Astrocyte (in vitro differentiated cells and primary cell): Measurements from ENCODE around the gene TESK2. TPM values are rescaled to one million over a fixed set of nuclear protein-coding genes. Genes with fewer than 3 reads are reported as not detected.

Source experiments
- DNase-seq: peaks from one replicate; pipeline ENCODE4 v3.0.0-alpha.2; 2010; ENCODE audit warnings: low read depth
- FAIRE-seq: peaks from 2 replicates; lab custom pipeline; 2011; peaks lifted over from hg19 to GRCh38; lab: Jason Lieb, UNC
- H2AFZ ChIP-seq: 2 replicates; pipeline ENCODE4 v1.6.0; 2012; ENCODE audit warnings: low read depth, low read length, inconsistent platforms
- H3K27ac ChIP-seq: 2 replicates; pipeline ENCODE4 v1.5.1; 2011; ENCODE audit warnings: low read depth, low read length, inconsistent platforms
- H3K27me3 ChIP-seq: 2 replicates; pipeline ENCODE4 v1.6.0; 2011; ENCODE audit warnings: low read length, inconsistent platforms; ENCODE audit not compliant: insufficient read depth
- H3K36me3 ChIP-seq: 2 replicates; pipeline ENCODE4 v1.5.1; 2011; ENCODE audit warnings: low read length, inconsistent platforms; ENCODE audit not compliant: insufficient read depth
- H3K4me1 ChIP-seq: 2 replicates; pipeline ENCODE4 v1.5.1; 2011; ENCODE audit warnings: low read length, inconsistent platforms; ENCODE audit not compliant: insufficient read depth
- H3K4me2 ChIP-seq: 2 replicates; pipeline ENCODE4 v1.6.0; 2012; ENCODE audit warnings: low read length, inconsistent platforms
- H3K4me3 ChIP-seq: 2 replicates; pipeline ENCODE4 v1.5.1; 2011; ENCODE audit warnings: low read depth, mild to moderate bottlenecking, low read length, inconsistent platforms; ENCODE audit not compliant: insufficient read depth
- H3K79me2 ChIP-seq: 2 replicates; pipeline ENCODE4 v1.6.0; 2012; ENCODE audit warnings: mild to moderate bottlenecking, low read length, inconsistent platforms; ENCODE audit not compliant: insufficient read depth
- H3K9ac ChIP-seq: 2 replicates; pipeline ENCODE4 v1.6.0; 2012; ENCODE audit warnings: mild to moderate bottlenecking, low read length, inconsistent platforms
- H3K9me3 ChIP-seq: 2 replicates; pipeline ENCODE4 v1.5.1; 2012; ENCODE audit warnings: low read depth, mild to moderate bottlenecking, low read length, inconsistent platforms; ENCODE audit not compliant: insufficient read depth
- H4K20me1 ChIP-seq: 2 replicates; pipeline ENCODE4 v1.6.0; 2012; ENCODE audit warnings: low read length, inconsistent platforms; ENCODE audit not compliant: insufficient read depth
- H3K27ac Mint-ChIP-seq: one replicate; pipeline ENCODE4 v1.8.0; 2021; ENCODE audit warnings: mild to moderate bottlenecking, mixed read lengths; ENCODE audit not compliant: unreplicated experiment
- H3K27me3 Mint-ChIP-seq: one replicate; pipeline ENCODE4 v1.8.0; 2021; ENCODE audit warnings: low read depth, mixed read lengths; ENCODE audit not compliant: unreplicated experiment
- H3K36me3 Mint-ChIP-seq: one replicate; pipeline ENCODE4 v1.8.0; 2021; ENCODE audit warnings: low read depth, mixed read lengths; ENCODE audit not compliant: unreplicated experiment
- H3K4me1 Mint-ChIP-seq: one replicate; pipeline ENCODE4 v1.8.0; 2021; ENCODE audit warnings: low read depth, mixed read lengths; ENCODE audit not compliant: unreplicated experiment
- H3K4me3 Mint-ChIP-seq: one replicate; pipeline ENCODE4 v1.8.0; 2021; ENCODE audit warnings: mild to moderate bottlenecking, moderate library complexity, mixed read lengths; ENCODE audit not compliant: unreplicated experiment
- H3K9me3 Mint-ChIP-seq: one replicate; pipeline ENCODE4 v1.8.0; 2021; ENCODE audit warnings: mild to moderate bottlenecking, mixed read lengths; ENCODE audit not compliant: unreplicated experiment
- EZH2 ChIP-seq: IDR thresholded peaks from 2 replicates; pipeline ENCODE4 v1.6.1; 2012; ENCODE audit warnings: mild to moderate bottlenecking, low read length, inconsistent platforms; ENCODE audit not compliant: insufficient read depth
- total RNA-seq: library from RNA; stranded (reverse); gene quantifications from 2 replicates; pipeline ENCODE4 v1.2.1, GENCODE V29; 2021
- TF ChIP-seq, protein P1 (sequence below): IDR thresholded peaks from 2 replicates; pipeline ENCODE4 v1.5.1; 2011; ENCODE audit warnings: low read depth, mild to moderate bottlenecking, inconsistent platforms, low read length, moderate library complexity; ENCODE audit not compliant: insufficient read depth

TESK2 gene
- total RNA-seq, 1 donor from 2014 or later, result 1.7 TPM

DNA sequence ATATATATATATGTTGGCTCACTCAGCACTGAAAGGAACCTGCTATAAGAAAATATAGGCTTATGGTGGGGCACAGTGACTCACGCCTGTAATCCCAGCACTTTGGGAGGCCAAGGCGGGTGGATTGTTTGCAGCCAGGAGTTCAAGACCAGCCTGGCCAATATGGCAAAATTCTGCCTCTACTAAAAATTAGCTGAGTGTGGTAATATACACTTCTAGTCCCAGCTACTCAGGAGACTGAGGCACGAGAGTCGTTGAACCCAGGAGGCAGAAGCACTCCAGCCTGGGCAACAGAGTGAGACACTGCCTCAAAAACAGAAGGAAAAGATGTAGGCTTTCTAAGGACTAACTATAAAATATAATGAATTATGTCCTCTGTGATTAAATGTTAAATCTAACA is 136.1 kb downstream of the TESK2 start:
- H3K4me1 Mint-ChIP-seq, result no peaks in the 10 kb centered on the region
- Histone ChIP-seq H3K27ac (no peak overlapping the region), H3K9me3 (no peaks in the 10 kb centered on the region), H3K4me2 (no peak overlapping the region), H3K36me3 (no peaks in the 10 kb centered on the region), H4K20me1 (no peaks in the 10 kb centered on the region), H3K79me2 (no peaks in the 10 kb centered on the region), H2AFZ (no peak overlapping the region), H3K27me3 (no peaks in the 10 kb centered on the region), H3K4me1 (no peaks in the 10 kb centered on the region), H3K9ac (no peak overlapping the region), H3K4me3 (no peak overlapping the region)
- no peak overlapping the region for H3K4me3 Mint-ChIP-seq
- DNase-seq, result no peak
- no peaks in the 10 kb centered on the region for H3K9me3 Mint-ChIP-seq
- no peak overlapping the region for H3K27ac Mint-ChIP-seq
- no peak for FAIRE-seq
- TF ChIP-seq, protein P1, sequence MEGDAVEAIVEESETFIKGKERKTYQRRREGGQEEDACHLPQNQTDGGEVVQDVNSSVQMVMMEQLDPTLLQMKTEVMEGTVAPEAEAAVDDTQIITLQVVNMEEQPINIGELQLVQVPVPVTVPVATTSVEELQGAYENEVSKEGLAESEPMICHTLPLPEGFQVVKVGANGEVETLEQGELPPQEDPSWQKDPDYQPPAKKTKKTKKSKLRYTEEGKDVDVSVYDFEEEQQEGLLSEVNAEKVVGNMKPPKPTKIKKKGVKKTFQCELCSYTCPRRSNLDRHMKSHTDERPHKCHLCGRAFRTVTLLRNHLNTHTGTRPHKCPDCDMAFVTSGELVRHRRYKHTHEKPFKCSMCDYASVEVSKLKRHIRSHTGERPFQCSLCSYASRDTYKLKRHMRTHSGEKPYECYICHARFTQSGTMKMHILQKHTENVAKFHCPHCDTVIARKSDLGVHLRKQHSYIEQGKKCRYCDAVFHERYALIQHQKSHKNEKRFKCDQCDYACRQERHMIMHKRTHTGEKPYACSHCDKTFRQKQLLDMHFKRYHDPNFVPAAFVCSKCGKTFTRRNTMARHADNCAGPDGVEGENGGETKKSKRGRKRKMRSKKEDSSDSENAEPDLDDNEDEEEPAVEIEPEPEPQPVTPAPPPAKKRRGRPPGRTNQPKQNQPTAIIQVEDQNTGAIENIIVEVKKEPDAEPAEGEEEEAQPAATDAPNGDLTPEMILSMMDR, result no peak
- TF ChIP-seq EZH2, result no peak
- H3K27me3 Mint-ChIP-seq, result no peaks in the 10 kb centered on the region
- H3K36me3 Mint-ChIP-seq, result peaks cover 3% of the 10 kb centered on the region

DNA sequence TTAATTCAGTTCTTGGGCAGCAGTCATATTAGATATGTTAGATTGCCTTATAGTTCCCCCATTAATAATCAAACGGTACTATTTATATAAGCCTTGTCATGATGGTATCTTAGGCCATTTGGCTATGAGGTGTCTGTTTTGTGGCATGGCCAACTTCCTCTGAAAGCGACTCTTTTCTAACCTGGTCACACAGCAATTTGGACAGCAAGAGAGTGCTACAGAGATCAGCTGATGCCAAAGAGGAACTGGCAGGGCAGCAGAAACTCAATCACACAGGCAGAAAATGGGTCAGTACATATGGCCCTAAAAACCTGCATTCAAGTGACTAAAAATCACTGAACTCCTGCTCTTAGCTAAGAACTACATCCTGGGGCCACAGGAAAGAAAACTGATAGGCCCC is 137.3 kb downstream of the TESK2 start:
- FAIRE-seq (no peak), DNase-seq (no peak)
- Histone ChIP-seq H3K79me2 (no peaks in the 10 kb centered on the region), H3K4me2 (no peak overlapping the region), H3K9ac (no peak overlapping the region), H4K20me1 (no peaks in the 10 kb centered on the region), H3K9me3 (no peaks in the 10 kb centered on the region), H3K4me3 (no peak overlapping the region), H3K36me3 (no peaks in the 10 kb centered on the region), H3K4me1 (no peaks in the 10 kb centered on the region), H3K27ac (no peak overlapping the region), H2AFZ (no peak overlapping the region), H3K27me3 (no peaks in the 10 kb centered on the region)
- Mint-ChIP-seq H3K4me1 (peaks cover 7% of the 10 kb centered on the region), H3K36me3 (peaks cover 3% of the 10 kb centered on the region), H3K4me3 (no peak overlapping the region), H3K9me3 (no peaks in the 10 kb centered on the region), H3K27ac (no peak overlapping the region), H3K27me3 (no peaks in the 10 kb centered on the region)
- TF ChIP-seq, protein P1, result no peak
- TF ChIP-seq EZH2, result no peak

DNA sequence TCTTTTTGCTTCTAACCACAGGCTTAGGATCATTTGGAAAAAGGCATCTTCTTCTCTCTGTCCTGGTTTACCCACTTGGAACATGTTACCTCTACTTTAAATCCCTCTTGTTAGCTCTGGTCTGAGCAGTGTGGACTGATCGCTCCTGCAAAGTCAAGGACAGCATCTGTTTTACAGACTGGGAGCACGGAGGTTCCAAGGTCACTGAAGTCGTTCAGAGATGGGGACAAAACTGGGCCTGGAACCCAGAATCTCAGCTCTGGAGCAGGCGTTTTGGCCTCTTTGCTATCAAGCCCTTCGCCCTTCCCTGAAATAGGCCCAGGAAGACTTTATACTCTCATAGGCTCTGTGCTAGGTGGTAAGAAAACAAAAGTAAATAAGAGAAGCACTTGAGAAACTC is 139.5 kb downstream of the TESK2 start:
- H3K4me1 Mint-ChIP-seq, result peaks cover 17% of the 10 kb centered on the region

More for the DNA sequence above, 139.5 kb downstream of the TESK2 start:
- H3K4me3 Mint-ChIP-seq, result no peak overlapping the region
- Histone ChIP-seq H3K27me3 (no peaks in the 10 kb centered on the region), H3K36me3 (no peaks in the 10 kb centered on the region), H3K79me2 (no peaks in the 10 kb centered on the region), H3K9me3 (no peaks in the 10 kb centered on the region), H3K27ac (no peak overlapping the region), H3K4me1 (peaks cover 5% of the 10 kb centered on the region), H2AFZ (no peak overlapping the region), H3K4me3 (no peak overlapping the region), H4K20me1 (no peaks in the 10 kb centered on the region), H3K9ac (no peak overlapping the region), H3K4me2 (no peak overlapping the region)
- no peak for DNase-seq
- no peaks in the 10 kb centered on the region for H3K27me3 Mint-ChIP-seq
- no peaks in the 10 kb centered on the region for H3K9me3 Mint-ChIP-seq
- peaks cover 4% of the 10 kb centered on the region for H3K36me3 Mint-ChIP-seq
- FAIRE-seq, result no peak
- no peak for TF ChIP-seq EZH2
- TF ChIP-seq, protein P1, result no peak
- no peak overlapping the region for H3K27ac Mint-ChIP-seq
